Fibroblast of lung (primary cell): ENCODE data around the gene FHIT. TPM values are rescaled to one million over a fixed set of nuclear protein-coding genes. Genes with fewer than 3 reads are reported as not detected.

Experiments
- DNase-seq, 2 donors: peaks; one replicate each; pipeline versions ENCODE4 v3.0.0 to v3.0.0-alpha.2; 2010; ENCODE audit warnings: low read depth in 2 of 2
- H2AFZ ChIP-seq: 2 replicates; pipeline ENCODE4 v1.5.1; 2012; ENCODE audit warnings: low read length, control low read depth, inconsistent platforms
- H3K27ac ChIP-seq: 2 replicates; pipeline ENCODE4 v1.5.1; 2011; ENCODE audit warnings: low read length, control low read depth; ENCODE audit not compliant: insufficient read depth
- H3K27me3 ChIP-seq: 2 replicates; pipeline ENCODE4 v1.5.1; 2011; ENCODE audit warnings: mild to moderate bottlenecking, low read length; ENCODE audit not compliant: control insufficient read depth, insufficient read depth
- H3K36me3 ChIP-seq: 2 replicates; pipeline ENCODE4 v1.5.1; 2011; ENCODE audit warnings: low read length; ENCODE audit not compliant: control insufficient read depth, insufficient read depth
- H3K4me1 ChIP-seq: 2 replicates; pipeline ENCODE4 v1.5.1; 2011; ENCODE audit warnings: low read length; ENCODE audit not compliant: control insufficient read depth, insufficient read depth; ENCODE audit errors: extremely low read depth
- H3K4me2 ChIP-seq: 2 replicates; pipeline ENCODE4 v1.5.1; 2011; ENCODE audit warnings: low read length, control low read depth; ENCODE audit not compliant: insufficient read depth; ENCODE audit errors: extremely low read depth
- H3K4me3 ChIP-seq, 4 experiments: fragments of 200-600 bp in 1 of 4; sonication (generic) in 1 of 4; replicated peaks in 1 of 4; 2 replicates each; pipeline ENCODE4 v1.5.1; 2011 to 2016; ENCODE audit warnings: low read length in 4 of 4, low read depth in 3 of 4, mild to moderate bottlenecking in 3 of 4, control low read depth in 2 of 4, inconsistent platforms in 1 of 4, mixed read lengths in 1 of 4; ENCODE audit not compliant: insufficient read depth in 1 of 4; ENCODE audit errors: control extremely low read depth in 1 of 4
- H3K79me2 ChIP-seq: 2 replicates; pipeline ENCODE4 v1.5.1; 2012; ENCODE audit warnings: mild to moderate bottlenecking, low read length, inconsistent platforms; ENCODE audit not compliant: control insufficient read depth, insufficient read depth
- H3K9ac ChIP-seq: 2 replicates; pipeline ENCODE4 v1.5.1; 2011; ENCODE audit warnings: mild to moderate bottlenecking, low read length, control low read depth; ENCODE audit not compliant: insufficient read depth
- H3K9me3 ChIP-seq: 2 replicates; pipeline ENCODE4 v1.5.1; 2012; ENCODE audit warnings: low read depth, low read length; ENCODE audit not compliant: control insufficient read depth, insufficient read depth
- H4K20me1 ChIP-seq: 2 replicates; pipeline ENCODE4 v1.5.1; 2011; ENCODE audit warnings: low read length; ENCODE audit not compliant: control insufficient read depth, insufficient read depth; ENCODE audit errors: extremely low read depth
- CTCF ChIP-seq, 2 donors: IDR thresholded peaks in 1 of 2; conservative IDR thresholded peaks in 1 of 2; 1 replicate in 1 of 2; 2 replicates in 1 of 2; pipeline ENCODE4 v1.5.1; 2011 to 2012; ENCODE audit warnings: low read length in 2 of 2, control low read depth in 1 of 2, inconsistent platforms in 1 of 2, low read depth in 1 of 2, mild to moderate bottlenecking in 1 of 2
- EZH2 ChIP-seq: IDR thresholded peaks from 2 replicates; pipeline ENCODE4 v1.5.1; 2012; ENCODE audit warnings: low read length, control low read depth, mild to moderate bottlenecking; ENCODE audit errors: missing control alignments
- polyA plus RNA-seq, 2 donors: library from polyadenylated mRNA; depleted of rRNA in 1 of 2; stranded (reverse) in 1 of 2; unstranded in 1 of 2; fragments of >200 nt; gene quantifications; 2 replicates each; pipeline ENCODE4 v1.2.1, GENCODE V29; 2011 to 2012; ENCODE audit warnings: missing spikeins in 1 of 2
- total RNA-seq: library from RNA; depleted of rRNA; stranded (reverse); fragments of >200 nt; gene quantifications from 2 replicates; pipeline ENCODE4 v1.2.1, GENCODE V29; 2014

FHIT gene
- total and polyA plus RNA-seq, 2 donors (not counting 1 experiment from before 2014, with no cell fraction given), result 0.79 to 2.1 TPM

- Histone ChIP-seq H3K9ac (no peak overlapping the region), H3K4me3 (no peak overlapping the region), H2AFZ (no peak overlapping the region), H3K4me2 (no peak overlapping the region), H3K4me1 (no peaks in the 10 kb centered on the region), H3K79me2 (no peaks in the 10 kb centered on the region), H3K9me3 (no peaks in the 10 kb centered on the region), H3K27me3 (no peaks in the 10 kb centered on the region), H4K20me1 (no peaks in the 10 kb centered on the region), H3K27ac (no peak overlapping the region), H3K36me3 (no peaks in the 10 kb centered on the region)
- peak; percentile 84 to 89 for DNase-seq
- TF ChIP-seq CTCF (conservative IDR thresholded peaks at IDR 0.05 in 1 of 2, IDR thresholded peaks at IDR 0.05 in 1 of 2; ENCODE audit: low read depth in 1 of 2, low read length in 2 of 2), result no peak
- no peak for TF ChIP-seq EZH2
Measured at GRCh38 chr3:60708191-60708975, 542.9 kb downstream of the FHIT start.

- H3K79me2 ChIP-seq, result no peaks in the 10 kb centered on the region
- H4K20me1 ChIP-seq, result no peaks in the 10 kb centered on the region
- no peaks in the 10 kb centered on the region for H3K4me1 ChIP-seq
- no peak overlapping the region for H2AFZ ChIP-seq
- no peak overlapping the region for H3K4me3 ChIP-seq
- no peaks in the 10 kb centered on the region for H3K9me3 ChIP-seq
- peak; percentile 25 to 63 for DNase-seq
- H3K36me3 ChIP-seq, result no peaks in the 10 kb centered on the region
- TF ChIP-seq CTCF (conservative IDR thresholded peaks at IDR 0.05 in 1 of 2, IDR thresholded peaks at IDR 0.05 in 1 of 2; ENCODE audit: low read depth in 1 of 2, low read length in 2 of 2) (no peak), EZH2 (no peak)
- no peak overlapping the region for H3K4me2 ChIP-seq
- no peaks in the 10 kb centered on the region for H3K27me3 ChIP-seq
- no peak overlapping the region for H3K9ac ChIP-seq
- H3K27ac ChIP-seq, result no peak overlapping the region
Measured at GRCh38 chr3:60707452-60708020, 543.7 kb downstream of the FHIT start.

- H3K4me3 ChIP-seq, result no peak overlapping the region
- no peaks in the 10 kb centered on the region for H3K27me3 ChIP-seq
- no peak overlapping the region for H3K9ac ChIP-seq
- H2AFZ ChIP-seq, result no peak overlapping the region
- H3K9me3 ChIP-seq, result no peaks in the 10 kb centered on the region
- H3K4me2 ChIP-seq, result no peak overlapping the region
- no peaks in the 10 kb centered on the region for H4K20me1 ChIP-seq
- no peak overlapping the region for H3K27ac ChIP-seq
- DNase-seq, result peak; percentile 17 to 78
- H3K79me2 ChIP-seq, result no peaks in the 10 kb centered on the region
- H3K4me1 ChIP-seq, result no peaks in the 10 kb centered on the region
- no peaks in the 10 kb centered on the region for H3K36me3 ChIP-seq
- TF ChIP-seq CTCF (conservative IDR thresholded peaks at IDR 0.05 in 1 of 2, IDR thresholded peaks at IDR 0.05 in 1 of 2; ENCODE audit: low read depth in 1 of 2, low read length in 2 of 2) (no peak), EZH2 (no peak)
Measured at GRCh38 chr3:60703956-60704736, 547.1 kb downstream of the FHIT start.
